HEK293 (cell line): ENCODE data around the gene NCAPG2.

Experiments used
- CTCF ChIP-seq: fragments of 450-650 bp; formaldehyde crosslinking; IDR thresholded peaks from 2 replicates; pipeline ENCODE4 v1.5.1; 2016; ENCODE audit warnings: missing biosample characterization, missing genetic modification characterization
- KLF10 ChIP-seq: fragments of 450-650 bp; IDR thresholded peaks from 2 replicates; pipeline ENCODE4 v1.5.1; 2018; ENCODE audit warnings: missing biosample characterization, mild to moderate bottlenecking, missing genetic modification characterization
- SCRT1 ChIP-seq: fragments of 450-650 bp; formaldehyde crosslinking; IDR thresholded peaks from 2 replicates; pipeline ENCODE4 v1.5.1; 2016; ENCODE audit warnings: missing biosample characterization, missing genetic modification characterization, borderline replicate concordance
- SP2 ChIP-seq: fragments of 450-650 bp; formaldehyde crosslinking; IDR thresholded peaks from 2 replicates; pipeline ENCODE4 v1.5.1; 2016; ENCODE audit warnings: missing biosample characterization, missing genetic modification characterization
- YY1 ChIP-seq: fragments of 450-650 bp; formaldehyde crosslinking; IDR thresholded peaks from 2 replicates; pipeline ENCODE4 v1.5.1; 2018; ENCODE audit warnings: missing biosample characterization, missing genetic modification characterization
- ZFP3 ChIP-seq: fragments of 450-650 bp; formaldehyde crosslinking; IDR thresholded peaks from 2 replicates; pipeline ENCODE4 v1.5.1; 2016; ENCODE audit warnings: low read depth, missing biosample characterization, missing genetic modification characterization
- ZNF169 ChIP-seq: fragments of 450-650 bp; formaldehyde crosslinking; IDR thresholded peaks from 2 replicates; pipeline ENCODE4 v1.5.1; 2016; ENCODE audit warnings: missing biosample characterization, missing genetic modification characterization
- ZNF23 ChIP-seq: fragments of 450-650 bp; formaldehyde crosslinking; IDR thresholded peaks from 2 replicates; pipeline ENCODE4 v1.5.1; 2016; ENCODE audit warnings: missing biosample characterization, missing genetic modification characterization, borderline replicate concordance
- ZNF416 ChIP-seq: fragments of 450-650 bp; formaldehyde crosslinking; IDR thresholded peaks from 2 replicates; pipeline ENCODE4 v1.5.1; 2016; ENCODE audit warnings: missing biosample characterization, missing genetic modification characterization
- ZSCAN30 ChIP-seq: fragments of 450-650 bp; IDR thresholded peaks from 2 replicates; pipeline ENCODE4 v1.5.1; 2018; ENCODE audit warnings: missing biosample characterization, mild to moderate bottlenecking, missing genetic modification characterization, moderate library complexity
- TF ChIP-seq, protein P1 (sequence below): fragments of 450-650 bp; formaldehyde crosslinking; IDR thresholded peaks from 2 replicates; pipeline ENCODE4 v1.5.0; 2017; ENCODE audit warnings: missing biosample characterization, missing genetic modification characterization, borderline replicate concordance

DNA sequence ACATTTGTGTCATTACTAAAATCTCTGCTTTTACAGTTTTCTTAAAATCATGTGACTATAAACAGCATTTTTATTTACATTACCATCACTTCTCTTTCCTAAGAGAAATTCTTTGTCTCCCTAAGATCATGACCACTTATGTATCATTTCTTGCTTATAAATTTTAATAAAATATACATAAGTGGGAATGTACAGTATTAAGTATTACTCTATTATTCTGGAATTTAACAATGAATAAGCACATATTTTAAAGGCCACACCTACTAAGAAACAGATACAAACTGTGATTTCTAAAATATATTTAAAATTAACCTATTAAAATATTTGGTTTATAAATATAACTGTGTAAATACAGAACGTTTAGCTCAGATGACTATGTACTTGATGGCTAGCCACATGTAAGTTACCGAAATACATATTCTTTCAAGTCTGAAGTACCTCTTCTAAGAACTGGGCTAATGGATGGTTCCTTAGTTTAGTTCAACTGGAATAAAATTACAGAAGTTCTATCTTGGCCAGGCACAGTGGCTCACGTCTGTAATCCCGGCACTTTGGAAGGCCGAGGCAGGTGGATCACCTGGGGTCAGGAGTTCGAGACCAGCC lies 83.7 kb downstream of the NCAPG2 start:
- no peak for TF ChIP-seq ZFP3 (tag by site-specific recombination)
- no peak for TF ChIP-seq CTCF (tag by site-specific recombination)
- TF ChIP-seq ZSCAN30 (tag by site-specific recombination) = no peak
- no peak for TF ChIP-seq YY1 (tag by site-specific recombination)
- TF ChIP-seq ZNF23 (tag by site-specific recombination) = no peak
- no peak for TF ChIP-seq ZNF416
- TF ChIP-seq, protein P1, sequence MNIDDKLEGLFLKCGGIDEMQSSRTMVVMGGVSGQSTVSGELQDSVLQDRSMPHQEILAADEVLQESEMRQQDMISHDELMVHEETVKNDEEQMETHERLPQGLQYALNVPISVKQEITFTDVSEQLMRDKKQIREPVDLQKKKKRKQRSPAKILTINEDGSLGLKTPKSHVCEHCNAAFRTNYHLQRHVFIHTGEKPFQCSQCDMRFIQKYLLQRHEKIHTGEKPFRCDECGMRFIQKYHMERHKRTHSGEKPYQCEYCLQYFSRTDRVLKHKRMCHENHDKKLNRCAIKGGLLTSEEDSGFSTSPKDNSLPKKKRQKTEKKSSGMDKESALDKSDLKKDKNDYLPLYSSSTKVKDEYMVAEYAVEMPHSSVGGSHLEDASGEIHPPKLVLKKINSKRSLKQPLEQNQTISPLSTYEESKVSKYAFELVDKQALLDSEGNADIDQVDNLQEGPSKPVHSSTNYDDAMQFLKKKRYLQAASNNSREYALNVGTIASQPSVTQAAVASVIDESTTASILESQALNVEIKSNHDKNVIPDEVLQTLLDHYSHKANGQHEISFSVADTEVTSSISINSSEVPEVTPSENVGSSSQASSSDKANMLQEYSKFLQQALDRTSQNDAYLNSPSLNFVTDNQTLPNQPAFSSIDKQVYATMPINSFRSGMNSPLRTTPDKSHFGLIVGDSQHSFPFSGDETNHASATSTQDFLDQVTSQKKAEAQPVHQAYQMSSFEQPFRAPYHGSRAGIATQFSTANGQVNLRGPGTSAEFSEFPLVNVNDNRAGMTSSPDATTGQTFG = no peak
- no peak for TF ChIP-seq SCRT1
- no peak for TF ChIP-seq SP2
- TF ChIP-seq KLF10 = no peak
- no peak for TF ChIP-seq ZNF169 (tag by site-specific recombination)
